Ascending aorta (tissue), 2 donors: ENCODE measurements around the gene ERMAP. TPM values are rescaled to one million over a fixed set of nuclear protein-coding genes. Genes with fewer than 3 reads are reported as not detected.

Source experiments
- DNase-seq, 2 donors: peaks; one replicate each; pipeline ENCODE4 v3.0.0-alpha.2; 2019; ENCODE audit warnings: low spot score in 2 of 2
- H3K27ac ChIP-seq, 2 donors: fragments of 200-600 bp; sonication (generic); one replicate each; pipeline ENCODE4 v1.5.1; 2016 to 2017; ENCODE audit warnings: mild to moderate bottlenecking in 1 of 2
- H3K27me3 ChIP-seq: fragments of 200-600 bp; sonication (generic); one replicate; pipeline ENCODE4 v1.5.1; 2017
- H3K36me3 ChIP-seq, 2 donors: fragments of 200-600 bp; sonication (generic); one replicate each; pipeline ENCODE4 v1.5.1; 2016
- H3K4me1 ChIP-seq, 2 donors: fragments of 200-600 bp; sonication (generic); one replicate each; pipeline ENCODE4 v1.5.1; 2016 to 2017; ENCODE audit warnings: mild to moderate bottlenecking in 1 of 2
- H3K4me3 ChIP-seq, 2 donors: fragments of 200-600 bp; sonication (generic); one replicate each; pipeline ENCODE4 v1.5.1; 2016 to 2017; ENCODE audit warnings: mild to moderate bottlenecking in 1 of 2
- H3K9me3 ChIP-seq, 2 donors: fragments of 200-600 bp; sonication (generic); one replicate each; pipeline ENCODE4 v1.5.1; 2016
- CTCF ChIP-seq, 3 experiments: fragments of 200-600 bp in 2 of 3; fragments of 450-650 bp in 1 of 3; sonication (generic) in 2 of 3; IDR thresholded peaks; one replicate each; pipeline ENCODE4 v1.5.1; 2016 to 2019; ENCODE audit warnings: antibody characterized with exemption in 3 of 3, mild to moderate bottlenecking in 1 of 3, moderate library complexity in 1 of 3
- intact Hi-C: fragments of 100-400 bp; cut with DNase I; formaldehyde crosslinking; loops from one replicate; pipeline ENCODE4 v1.15.1; 2023
- total RNA-seq: library from RNA; depleted of rRNA; stranded (reverse); fragments of >200 nt; gene quantifications from one replicate; pipeline ENCODE4 v1.1.0, GENCODE V29; 2016

Gene ERMAP
- total RNA-seq, 1 donor from 2014 or later: 0.11 TPM

- no peaks in the 10 kb centered on the region for H3K36me3 ChIP-seq
- no peaks in the 10 kb centered on the region for H3K4me1 ChIP-seq
- intact Hi-C loops: no loop called here
- no peak overlapping the region for H3K4me3 ChIP-seq
- no peaks in the 10 kb centered on the region for H3K27me3 ChIP-seq
- H3K27ac ChIP-seq: no peak overlapping the region
- no peak for DNase-seq
- no peaks in the 10 kb centered on the region for H3K9me3 ChIP-seq
- TF ChIP-seq CTCF (IDR thresholded peaks at IDR 0.05): no peak
Measured at GRCh38 chr1:42797414-42797813, 19.5 kb upstream of the ERMAP start.

- no peak for TF ChIP-seq CTCF (IDR thresholded peaks at IDR 0.05)
- no peaks in the 10 kb centered on the region for H3K27me3 ChIP-seq
- no peak overlapping the region for H3K27ac ChIP-seq
- no peaks in the 10 kb centered on the region for H3K36me3 ChIP-seq
- H3K4me1 ChIP-seq: no peaks in the 10 kb centered on the region
- no peak for DNase-seq
- no peak overlapping the region for H3K4me3 ChIP-seq
- intact Hi-C loops: no loop called here
- H3K9me3 ChIP-seq: no peaks in the 10 kb centered on the region
Measured at GRCh38 chr1:42797979-42798378, 18.9 kb upstream of the ERMAP start.

- Histone ChIP-seq H3K4me3 (no peak overlapping the region), H3K36me3 (no peaks in the 10 kb centered on the region), H3K27ac (no peak overlapping the region), H3K9me3 (no peaks in the 10 kb centered on the region), H3K4me1 (no peaks in the 10 kb centered on the region), H3K27me3 (no peaks in the 10 kb centered on the region)
- no peak for TF ChIP-seq CTCF (IDR thresholded peaks at IDR 0.05)
- DNase-seq: no peak
- intact Hi-C loops: no loop called here
Measured at GRCh38 chr1:42801832-42802473, 15.0 kb upstream of the ERMAP start.

- intact Hi-C loops: no loop called here
- Histone ChIP-seq H3K9me3 (no peaks in the 10 kb centered on the region), H3K36me3 (peaks cover 3 to 6% of the 10 kb centered on the region in 2 donors), H3K4me3 (no peak overlapping the region), H3K27ac (no peak overlapping the region), H3K4me1 (no peaks in the 10 kb centered on the region), H3K27me3 (no peaks in the 10 kb centered on the region)
- no peak for DNase-seq
- TF ChIP-seq CTCF (IDR thresholded peaks at IDR 0.05): no peak
Measured at GRCh38 chr1:42806171-42806570, 10.8 kb upstream of the ERMAP start.

- H3K9me3 ChIP-seq: no peaks in the 10 kb centered on the region
- DNase-seq: no peak
- no peaks in the 10 kb centered on the region for H3K27me3 ChIP-seq
- H3K36me3 ChIP-seq: peaks cover 3 to 9% of the 10 kb centered on the region in 2 donors
- H3K4me3 ChIP-seq: no peak overlapping the region
- TF ChIP-seq CTCF (IDR thresholded peaks at IDR 0.05): no peak
- no peak overlapping the region for H3K27ac ChIP-seq
- H3K4me1 ChIP-seq: no peaks in the 10 kb centered on the region
- intact Hi-C loops: no loop called here
Measured at GRCh38 chr1:42806593-42806992, 10.3 kb upstream of the ERMAP start.
